ENCODE data around the gene HMCN2.

- TF ChIP-seq EZH2phosphoT487 (IDR thresholded peaks at IDR 0.05; ENCODE audit: insufficient read depth, low read depth) (no peak), EZH2 (IDR thresholded peaks at IDR 0.05; ENCODE audit: insufficient read depth, poor library complexity, severe bottlenecking) (no peak)
Measured at GRCh38 chr9:130390986-130391385, 125.4 kb downstream of the HMCN2 start.

Data from GM23248 (cell line).